Adipocyte (in vitro differentiated cells): Measurements from ENCODE around the gene ENC1.
"Not testable (repeated sequence)": the region's sequence is repeated elsewhere in the genome, so short reads cannot be mapped to it uniquely, and the experiment has no call there.

Source experiments
- DNase-seq: peaks from one replicate; pipeline ENCODE4 v3.0.0-alpha.2; 2015; ENCODE audit warnings: low read depth
- H3K27me3 ChIP-seq: replicated peaks from 2 replicates; pipeline ENCODE4 v1.7.0; 2013; ENCODE audit warnings: mild to moderate bottlenecking, low read length, moderate library complexity; ENCODE audit not compliant: control insufficient read depth, insufficient read depth
- H3K36me3 ChIP-seq: 2 replicates; pipeline ENCODE4 v1.7.0; 2013; ENCODE audit warnings: low read length, mild to moderate bottlenecking, moderate library complexity; ENCODE audit not compliant: control insufficient read depth, insufficient read depth, severe bottlenecking
- H3K4me1 ChIP-seq: 2 replicates; pipeline ENCODE4 v1.7.0; 2013; ENCODE audit warnings: mild to moderate bottlenecking, low read length, moderate library complexity; ENCODE audit not compliant: control insufficient read depth, insufficient read depth
- H3K4me3 ChIP-seq: 2 replicates; pipeline ENCODE4 v1.7.0; 2013; ENCODE audit warnings: mild to moderate bottlenecking, low read length, moderate library complexity
- H3K9ac ChIP-seq: 2 replicates; pipeline ENCODE4 v1.7.0; 2013; ENCODE audit warnings: mild to moderate bottlenecking, low read length, moderate library complexity
- H3K9me3 ChIP-seq: 2 replicates; pipeline ENCODE4 v1.7.0; 2013; ENCODE audit warnings: mild to moderate bottlenecking, low read length, moderate library complexity; ENCODE audit not compliant: control insufficient read depth

ENC1 gene

GRCh38 chr5:74640450-74640953 is at the start of gene ENC1:
TSS of gene ENC1 (minus strand) at chr5:74640728. CDS start at chr5:74636485, 4,243 bp downstream.
- Histone ChIP-seq H3K36me3 (peaks cover 7% of the 10 kb centered on the region), H3K27me3 (no peaks in the 10 kb centered on the region), H3K9ac (peak within 1 kb of the TSS; percentile 91), H3K4me3 (peak within 1 kb of the TSS; percentile 88), H3K4me1 (peaks cover 49% of the 10 kb centered on the region), H3K9me3 (no peaks in the 10 kb centered on the region)
- peak; percentile 94 for DNase-seq

GRCh38 chr5:74686962-74687751 is 46.6 kb upstream of the ENC1 start:
- Histone ChIP-seq H3K4me1 (peaks cover 15% of the 10 kb centered on the region), H3K27me3 (no peaks in the 10 kb centered on the region), H3K9ac (no peak overlapping the region), H3K4me3 (no peak overlapping the region), H3K36me3 (peaks cover 21% of the 10 kb centered on the region), H3K9me3 (no peaks in the 10 kb centered on the region)
- DNase-seq = no peak

DNA sequence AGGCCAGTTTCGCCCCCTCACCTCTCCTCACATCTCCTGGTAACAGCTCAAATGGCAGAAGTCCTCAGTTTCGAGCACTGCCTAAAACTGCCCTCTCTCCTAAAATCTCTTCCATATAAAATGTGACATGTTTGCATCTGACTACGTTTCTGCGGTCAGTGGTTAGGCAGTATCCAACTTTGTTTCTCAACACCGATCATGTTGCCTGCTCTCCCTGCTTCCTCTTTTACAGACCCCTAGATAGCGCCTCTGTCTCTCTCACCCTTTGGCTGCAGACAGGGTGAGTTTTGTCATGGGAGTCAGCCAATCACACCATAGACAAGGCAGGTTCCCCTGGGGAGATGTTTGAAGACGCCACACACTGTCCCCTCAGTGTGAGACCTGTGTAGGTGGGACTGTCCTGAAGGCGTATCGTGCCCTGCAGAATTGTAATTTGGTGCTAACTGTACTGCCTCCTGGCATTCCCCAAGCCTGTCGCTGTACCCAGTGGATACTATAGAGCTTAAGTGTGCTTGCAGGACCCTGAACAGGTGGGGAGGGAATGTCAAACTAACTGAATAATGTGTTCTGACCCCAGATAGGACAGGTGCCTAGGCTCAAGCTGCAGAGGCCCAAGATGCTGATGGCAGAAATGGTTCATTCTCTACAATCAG is 45.6 kb upstream of the ENC1 start:
- DNase-seq = peak; percentile 30
- Histone ChIP-seq H3K9ac (peak overlapping the region; percentile 90), H3K9me3 (no peaks in the 10 kb centered on the region), H3K4me1 (peaks cover 15% of the 10 kb centered on the region), H3K4me3 (peak overlapping the region; percentile 83), H3K36me3 (peaks cover 15% of the 10 kb centered on the region), H3K27me3 (no peaks in the 10 kb centered on the region)

DNA sequence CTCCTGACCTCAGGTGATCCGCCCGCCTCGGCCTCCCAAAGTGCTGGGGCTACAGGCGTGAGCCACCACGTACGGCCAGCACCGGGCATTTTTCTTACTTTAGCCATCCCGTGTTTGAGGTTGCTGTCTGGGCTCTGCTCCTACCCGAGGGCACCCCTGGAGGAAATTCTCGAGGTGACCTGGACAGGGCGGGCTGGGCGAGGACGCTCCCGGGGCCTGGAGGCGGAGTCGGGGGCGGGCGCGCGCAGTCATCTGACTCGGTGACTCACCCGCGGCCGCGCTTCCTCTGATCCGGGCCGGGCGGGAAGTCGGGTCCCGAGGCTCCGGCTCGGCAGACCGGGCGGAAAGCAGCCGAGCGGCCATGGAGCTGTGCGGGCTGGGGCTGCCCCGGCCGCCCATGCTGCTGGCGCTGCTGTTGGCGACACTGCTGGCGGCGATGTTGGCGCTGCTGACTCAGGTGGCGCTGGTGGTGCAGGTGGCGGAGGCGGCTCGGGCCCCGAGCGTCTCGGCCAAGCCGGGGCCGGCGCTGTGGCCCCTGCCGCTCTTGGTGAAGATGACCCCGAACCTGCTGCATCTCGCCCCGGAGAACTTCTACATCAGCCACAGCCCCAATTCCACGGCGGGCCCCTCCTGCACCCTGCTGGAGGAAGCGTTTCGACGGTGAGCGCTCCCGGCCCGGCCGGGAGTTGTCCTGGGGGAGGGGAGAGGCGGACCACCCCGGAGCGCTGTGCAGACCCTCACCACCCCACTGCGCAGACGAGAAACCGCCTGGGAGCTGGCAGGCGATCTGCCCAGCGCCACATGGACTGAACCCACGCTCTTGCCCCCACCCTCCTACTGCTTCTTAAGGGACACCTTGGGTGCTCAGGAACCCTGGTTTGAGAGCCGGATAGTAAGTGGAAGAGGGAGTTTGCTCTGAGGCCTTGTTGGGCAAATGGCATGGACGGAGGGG is 44.6 kb upstream of the ENC1 start, which contains the start of gene HEXB:
HEXB (plus strand) TSS at position 334 of the 952 bp plus-strand sequence; CDS start at position 362, 28 bp downstream.
- H3K27me3 ChIP-seq = no peaks in the 10 kb centered on the region
- H3K9me3 ChIP-seq = no peaks in the 10 kb centered on the region
- peaks cover 9% of the 10 kb centered on the region for H3K36me3 ChIP-seq
- DNase-seq = peak; percentile 96
- H3K4me3 ChIP-seq = peak within 1 kb of the TSS; percentile 83
- peaks cover 15% of the 10 kb centered on the region for H3K4me1 ChIP-seq
- peak within 1 kb of the TSS; percentile 90 for H3K9ac ChIP-seq

GRCh38 chr5:74679966-74680365 is 39.4 kb upstream of the ENC1 start:
- Histone ChIP-seq H3K9ac (no peak overlapping the region), H3K27me3 (no peaks in the 10 kb centered on the region), H3K36me3 (no peaks in the 10 kb centered on the region), H3K9me3 (no peaks in the 10 kb centered on the region), H3K4me1 (peaks cover 2% of the 10 kb centered on the region), H3K4me3 (no peak overlapping the region)
- DNase-seq = no peak

GRCh38 chr5:74679300-74679699 is 38.8 kb upstream of the ENC1 start:
- not testable (repeated sequence) for H3K27me3 ChIP-seq, DNase-seq, H3K4me1 ChIP-seq, H3K9ac ChIP-seq, H3K4me3 ChIP-seq, H3K9me3 ChIP-seq, H3K36me3 ChIP-seq

- not testable (repeated sequence) for H3K27me3 ChIP-seq, H3K9me3 ChIP-seq, H3K9ac ChIP-seq, DNase-seq, H3K4me3 ChIP-seq, H3K36me3 ChIP-seq
- H3K4me1 ChIP-seq = peaks cover 12% of the 10 kb centered on the region
Observed at GRCh38 chr5:74678123-74678522, 37.6 kb upstream of the ENC1 start.

GRCh38 chr5:74676466-74676865 is 35.9 kb upstream of the ENC1 start:
- not testable (repeated sequence) for DNase-seq

GRCh38 chr5:74673011-74673790 is 32.7 kb upstream of the ENC1 start:
- DNase-seq = peak; percentile 78

More at GRCh38 chr5:74676466-74676865, 35.9 kb upstream of the ENC1 start:
- not testable (repeated sequence) for H3K9ac ChIP-seq, H3K27me3 ChIP-seq, H3K9me3 ChIP-seq, H3K4me3 ChIP-seq, H3K36me3 ChIP-seq
- H3K4me1 ChIP-seq = peaks cover 17% of the 10 kb centered on the region

DNA sequence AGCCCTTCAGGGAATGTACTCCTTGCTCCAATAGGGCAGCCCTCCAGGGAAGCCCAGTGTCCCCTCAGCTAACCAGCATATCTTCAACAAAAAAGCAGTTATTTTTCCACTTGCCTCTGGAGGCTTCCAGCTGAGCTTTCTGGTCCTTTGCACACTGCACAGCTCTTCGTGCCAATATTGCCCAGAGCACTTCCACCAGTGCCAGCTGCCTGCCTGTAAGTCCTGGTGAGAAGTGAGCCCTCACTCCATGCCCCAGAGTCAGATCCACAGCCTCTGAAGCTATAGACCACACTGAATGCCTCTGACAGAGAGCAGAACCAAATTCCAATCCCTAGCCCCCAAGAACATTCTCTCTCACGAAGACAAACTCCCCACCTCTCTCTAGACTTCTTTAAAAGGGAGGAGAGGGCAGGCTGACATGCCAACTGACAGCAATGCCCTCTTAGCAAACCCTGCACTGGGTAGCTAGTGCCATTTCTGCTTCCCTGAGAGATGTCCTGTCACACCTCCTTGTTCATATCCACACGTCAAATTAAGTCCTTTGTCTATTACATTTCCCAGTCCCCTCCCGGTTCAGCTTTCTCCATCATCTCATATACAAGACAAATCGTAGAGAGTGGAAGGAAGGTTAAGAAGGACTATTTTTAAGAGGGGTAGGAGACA is 31.8 kb upstream of the ENC1 start:
- Histone ChIP-seq H3K4me3 (no peak overlapping the region), H3K36me3 (no peaks in the 10 kb centered on the region), H3K4me1 (peaks cover 17% of the 10 kb centered on the region), H3K9ac (no peak overlapping the region), H3K27me3 (peaks cover 5% of the 10 kb centered on the region), H3K9me3 (no peaks in the 10 kb centered on the region)
- no peak for DNase-seq

More at GRCh38 chr5:74673011-74673790, 32.7 kb upstream of the ENC1 start:
- peaks cover 5% of the 10 kb centered on the region for H3K27me3 ChIP-seq
- H3K4me1 ChIP-seq = peaks cover 17% of the 10 kb centered on the region
- peak overlapping the region; percentile 78 for H3K4me3 ChIP-seq
- no peaks in the 10 kb centered on the region for H3K9me3 ChIP-seq
- H3K9ac ChIP-seq = peak overlapping the region; percentile 64
- no peaks in the 10 kb centered on the region for H3K36me3 ChIP-seq
